Left forelimb (tissue), 1 donor: ENCODE data around the gene GNB1L.

Source experiments
- DNase-seq: peaks from one replicate; pipeline ENCODE4 v3.0.0-alpha.2; 2018; ENCODE audit warnings: low spot score

Gene GNB1L, protein sequence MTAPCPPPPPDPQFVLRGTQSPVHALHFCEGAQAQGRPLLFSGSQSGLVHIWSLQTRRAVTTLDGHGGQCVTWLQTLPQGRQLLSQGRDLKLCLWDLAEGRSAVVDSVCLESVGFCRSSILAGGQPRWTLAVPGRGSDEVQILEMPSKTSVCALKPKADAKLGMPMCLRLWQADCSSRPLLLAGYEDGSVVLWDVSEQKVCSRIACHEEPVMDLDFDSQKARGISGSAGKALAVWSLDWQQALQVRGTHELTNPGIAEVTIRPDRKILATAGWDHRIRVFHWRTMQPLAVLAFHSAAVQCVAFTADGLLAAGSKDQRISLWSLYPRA

DNA sequence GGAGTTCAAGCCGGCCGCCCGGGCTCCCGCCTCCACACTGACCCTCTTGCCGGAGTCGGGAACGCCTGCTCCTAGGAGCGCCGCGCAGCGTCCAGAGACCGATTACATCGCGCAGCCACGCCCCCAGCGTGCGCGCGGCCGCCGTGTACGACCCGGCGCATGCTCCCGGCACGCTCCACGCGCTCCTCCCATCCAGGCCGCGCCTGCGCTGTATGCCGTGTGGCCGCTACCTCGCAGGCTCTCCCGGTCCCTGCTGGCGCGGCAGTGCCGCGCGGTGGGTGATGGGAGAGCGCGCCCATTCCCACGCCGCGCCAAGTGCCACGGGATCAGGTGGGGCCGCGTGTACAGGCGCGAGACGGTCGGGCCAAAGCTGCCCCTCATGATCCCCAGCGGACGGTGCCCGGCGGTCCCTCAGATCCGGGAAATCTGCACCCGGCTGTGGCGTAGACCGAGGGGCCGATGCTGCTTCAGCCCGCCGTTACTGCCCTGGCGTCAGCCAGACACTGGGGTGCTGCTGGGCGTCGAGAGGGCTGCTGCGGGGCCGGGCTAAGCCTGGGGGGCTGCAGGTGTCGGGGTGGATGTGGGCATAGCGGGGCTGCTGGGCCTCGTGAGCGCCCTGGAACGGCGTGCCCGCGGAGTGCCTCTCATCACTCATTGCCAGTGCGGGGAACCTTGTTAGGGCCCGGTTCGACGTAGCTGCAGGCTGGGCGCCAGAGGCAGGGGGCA lies at the start of gene GNB1L, which contains the start of gene RTL10:
Gene GNB1L (minus strand): TSS at position 97 of the 726 bp plus-strand sequence. CDS start 33,519 bp downstream, outside the sequence.
Gene RTL10 (minus strand): TSS at position 97 of the 726 bp plus-strand sequence. CDS start 2,613 bp downstream, outside the sequence.
- peak; percentile 97 for DNase-seq

DNA sequence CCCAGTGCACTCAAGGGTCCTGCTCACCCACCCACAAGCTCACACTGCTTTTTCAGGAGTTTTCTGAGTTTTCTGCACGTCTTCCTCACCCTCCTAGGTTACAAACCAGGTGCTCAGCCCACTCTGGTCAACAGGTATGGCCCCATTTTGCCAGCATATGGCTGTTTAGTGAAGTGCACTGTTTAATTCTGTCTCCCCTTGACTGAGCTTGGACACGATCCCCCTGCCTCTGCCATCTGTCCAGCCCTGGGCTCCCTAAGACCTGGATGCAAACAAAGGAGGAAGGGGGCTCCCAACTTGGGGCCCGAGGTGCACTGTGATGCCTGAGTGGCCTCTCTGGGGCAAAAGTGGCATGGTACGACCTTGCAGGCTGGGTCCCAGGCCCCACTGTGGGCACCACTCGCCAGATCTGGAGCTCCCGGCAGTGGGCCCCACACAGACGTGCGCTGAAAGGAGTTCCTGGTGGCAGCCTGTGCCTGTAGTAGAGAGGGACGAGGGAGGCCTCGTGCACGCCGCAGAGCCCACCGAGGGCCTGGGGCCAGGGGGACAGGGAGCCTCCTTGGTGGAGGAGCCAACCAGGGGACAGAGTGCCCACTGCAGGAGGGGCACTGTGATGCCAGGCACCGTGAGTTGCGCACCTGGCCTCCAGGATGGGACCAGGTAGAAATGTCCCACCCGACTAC lies 49.6 kb upstream of the GNB1L start:
- no peak for DNase-seq

DNA sequence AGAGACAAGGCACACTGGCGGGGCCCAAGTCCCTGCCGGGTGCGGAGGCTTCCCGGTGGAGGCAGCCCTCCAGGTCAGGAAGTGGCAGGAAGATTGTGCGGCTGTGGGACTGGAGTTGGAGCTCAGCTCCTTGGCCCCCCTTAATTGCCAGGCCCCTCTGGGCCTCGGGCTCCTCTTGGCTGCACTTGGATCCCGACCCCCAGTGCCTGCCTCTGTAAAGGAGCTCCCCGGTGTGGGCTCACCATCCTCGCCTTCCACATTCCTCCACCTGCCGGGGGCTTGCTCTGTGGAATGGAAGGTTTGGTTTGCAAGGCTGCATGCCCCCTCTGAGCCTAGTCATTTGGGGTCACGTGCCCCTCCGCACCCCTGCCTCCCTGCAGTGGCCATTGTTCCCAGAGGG lies 48.8 kb upstream of the GNB1L start:
- no peak for DNase-seq

DNA sequence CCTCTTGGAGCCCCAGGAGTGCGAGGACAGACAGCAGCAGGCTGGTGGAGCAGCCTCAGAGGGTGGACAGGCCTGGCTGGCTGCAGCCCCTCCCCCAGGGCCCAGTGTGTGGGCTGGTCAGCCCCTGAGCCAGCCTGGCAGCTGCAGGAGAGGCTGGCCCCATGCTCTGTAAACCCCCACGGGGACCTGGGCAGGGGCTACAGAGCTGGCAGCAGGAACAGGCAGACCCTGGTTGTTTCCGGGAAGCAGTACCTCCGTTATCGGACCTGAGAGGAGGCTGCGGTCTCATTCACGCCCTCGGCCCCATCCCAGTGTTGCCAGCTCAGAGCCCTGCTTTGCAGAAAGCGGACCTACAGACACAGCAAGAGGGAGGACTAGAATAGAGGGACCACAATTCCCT lies 48.4 kb upstream of the GNB1L start:
- DNase-seq = no peak

DNA sequence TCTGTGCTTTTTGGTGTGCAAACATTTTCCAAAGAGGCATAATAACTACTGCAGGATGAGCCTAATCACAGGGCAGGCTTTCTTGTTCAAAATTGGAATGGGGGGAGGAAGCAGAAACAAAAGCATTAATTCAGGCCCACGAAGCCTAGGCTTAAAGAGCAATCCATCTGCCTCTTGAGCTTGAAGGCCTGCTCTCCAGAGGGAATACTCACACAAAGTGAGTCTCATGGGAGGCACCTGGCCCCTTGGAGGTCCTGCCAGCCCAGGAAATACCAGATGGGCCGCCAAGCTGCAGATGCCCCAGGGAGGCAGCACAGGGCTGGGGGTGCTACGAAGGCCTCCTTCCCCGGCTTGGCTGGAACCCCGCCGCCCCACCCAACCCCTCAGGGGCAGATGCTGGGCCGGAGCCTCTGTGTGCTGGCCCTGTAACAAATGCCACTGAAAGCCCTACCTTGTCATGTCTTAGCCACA lies 47.6 kb upstream of the GNB1L start:
- DNase-seq = no peak

DNA sequence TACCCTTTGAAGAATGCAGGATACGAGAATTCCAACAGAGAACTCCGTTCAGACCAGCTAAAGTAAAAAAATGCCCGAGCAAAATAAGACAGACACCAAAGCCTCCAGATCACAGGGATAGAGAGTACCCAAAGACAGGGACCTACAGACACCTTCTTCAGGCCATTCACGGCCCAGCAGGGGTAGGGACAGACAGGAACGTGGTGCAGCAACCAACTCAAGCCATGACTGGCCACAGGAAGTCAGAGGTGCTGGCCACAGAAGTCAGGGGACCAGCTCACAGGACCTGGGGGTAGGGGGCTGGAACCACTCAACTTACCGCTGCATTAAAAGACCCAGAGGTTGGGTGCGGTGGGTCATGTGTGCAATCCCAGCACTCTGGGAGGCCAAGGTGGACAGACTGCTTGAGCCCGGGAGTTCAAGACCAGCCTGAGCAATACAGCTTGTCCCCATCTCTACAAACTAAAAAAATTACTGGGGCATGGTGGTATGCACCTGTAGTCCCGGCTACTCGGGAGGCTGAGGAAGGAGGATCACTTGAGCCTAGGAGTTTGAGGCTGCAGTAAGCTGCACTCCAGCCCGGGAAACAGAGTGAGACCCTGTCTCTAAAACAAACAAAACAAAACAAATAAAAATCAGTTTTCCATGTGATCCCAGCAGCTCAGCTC lies 47.0 kb upstream of the GNB1L start:
- no peak for DNase-seq

DNA sequence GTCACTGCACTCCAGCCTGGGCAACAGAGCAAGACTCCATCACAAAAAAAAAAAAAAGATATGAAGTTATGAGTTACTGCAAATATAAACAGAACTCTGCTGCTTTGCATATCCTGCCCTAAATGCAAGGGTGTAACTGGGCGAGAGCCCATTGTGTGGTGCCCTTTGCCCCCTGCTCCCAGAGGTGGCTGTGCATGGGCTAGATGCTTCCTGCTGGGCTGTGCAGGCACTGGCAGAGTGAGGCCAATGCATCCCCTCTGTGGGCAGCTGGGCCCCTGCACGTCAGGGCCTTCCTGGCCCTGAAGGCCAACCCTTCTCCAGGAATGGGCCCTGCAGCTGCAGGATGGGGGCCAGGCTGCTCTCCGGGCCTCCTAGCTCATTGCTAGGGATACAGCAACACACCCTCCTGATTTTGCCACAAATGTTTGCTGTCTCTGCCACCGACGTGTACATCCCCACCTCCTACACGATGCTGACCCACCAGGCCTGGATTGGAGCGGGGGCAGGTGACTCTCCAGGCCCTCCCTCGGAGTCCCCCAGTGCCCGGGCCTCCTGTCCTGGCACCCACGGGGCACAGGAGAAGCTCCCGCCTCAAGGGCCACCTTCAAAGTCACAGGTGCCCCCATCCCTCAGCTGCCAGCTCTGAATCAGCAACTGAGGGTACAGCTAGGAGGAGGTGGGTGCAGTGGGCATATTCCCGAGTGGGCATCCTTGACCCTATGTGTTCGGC lies 46.2 kb upstream of the GNB1L start:
- DNase-seq = no peak

DNA sequence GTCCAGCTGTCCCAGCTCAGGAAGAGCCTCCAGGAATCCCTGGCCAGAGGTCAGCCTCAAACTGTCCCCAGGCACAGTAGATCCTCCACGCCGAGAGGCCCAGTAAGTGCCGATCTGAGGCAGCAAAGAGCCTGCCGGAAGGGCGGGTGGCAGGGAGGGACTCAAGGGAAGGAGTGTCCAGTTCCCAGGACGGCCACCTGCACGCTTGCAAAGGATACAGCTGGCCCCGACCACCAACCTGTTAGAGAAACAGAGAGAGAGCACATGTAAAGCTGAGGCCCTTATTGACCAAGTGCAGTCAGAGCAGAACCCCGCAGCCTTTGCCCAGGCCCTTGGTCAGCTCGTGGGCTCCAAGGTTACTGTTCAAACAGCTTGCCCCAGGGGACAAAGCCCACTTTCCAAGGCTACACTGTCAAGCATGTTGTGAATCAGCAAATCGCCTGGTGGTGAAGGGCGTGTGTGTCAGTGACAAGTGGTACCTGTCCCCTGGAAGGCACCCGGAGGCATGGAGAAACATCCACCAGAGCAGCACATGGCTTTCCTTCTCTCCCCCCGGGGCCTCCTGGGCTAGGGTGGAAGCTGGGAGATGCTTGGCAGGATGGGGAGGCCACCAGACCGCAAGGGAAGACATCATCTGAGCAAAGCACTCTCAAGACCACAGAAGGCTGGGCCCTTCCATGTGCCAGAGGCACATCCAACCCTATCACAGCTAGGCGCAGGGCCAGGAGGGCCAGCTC lies 44.3 kb upstream of the GNB1L start:
- DNase-seq = no peak

DNA sequence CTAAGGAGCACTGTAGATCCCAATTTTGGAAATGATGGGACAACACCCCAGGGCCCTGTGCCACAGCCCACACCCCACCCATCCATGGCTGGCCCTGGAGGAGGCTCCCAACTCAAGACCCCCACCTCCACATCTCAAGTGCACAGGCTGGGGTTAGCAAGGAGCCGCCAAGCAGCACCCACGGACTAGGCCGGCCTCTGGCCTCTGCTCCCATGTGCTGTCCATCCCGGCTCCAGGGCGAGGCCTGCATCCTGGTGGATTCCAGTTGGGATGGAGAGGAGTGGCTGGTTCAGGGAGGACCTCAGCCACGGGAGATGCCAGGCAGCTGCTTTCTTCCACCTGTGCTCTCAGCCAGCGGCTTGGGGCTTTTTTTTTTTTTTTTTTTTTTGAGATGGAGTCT lies 43.5 kb upstream of the GNB1L start:
- DNase-seq = no peak

DNA sequence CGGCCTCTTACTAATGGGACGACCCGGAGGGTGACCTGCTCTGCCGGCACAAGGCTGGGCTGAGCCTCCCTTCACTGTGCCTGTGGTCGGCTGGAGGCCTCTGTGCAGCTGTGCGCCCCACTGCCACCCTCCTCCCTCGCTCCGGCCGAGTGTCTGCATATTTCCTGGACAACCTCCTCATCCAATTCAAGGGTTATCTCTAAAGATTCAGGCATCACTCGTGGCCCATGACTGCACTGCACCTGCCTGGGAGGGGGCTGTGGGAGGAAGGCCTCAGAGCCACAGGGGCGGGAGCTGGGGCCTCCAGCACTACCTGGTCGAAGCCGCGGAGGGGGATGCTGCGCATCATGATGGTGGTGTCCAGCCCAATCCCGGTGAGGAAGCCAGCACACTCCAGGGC lies 43.1 kb upstream of the GNB1L start:
- DNase-seq = no peak

DNA sequence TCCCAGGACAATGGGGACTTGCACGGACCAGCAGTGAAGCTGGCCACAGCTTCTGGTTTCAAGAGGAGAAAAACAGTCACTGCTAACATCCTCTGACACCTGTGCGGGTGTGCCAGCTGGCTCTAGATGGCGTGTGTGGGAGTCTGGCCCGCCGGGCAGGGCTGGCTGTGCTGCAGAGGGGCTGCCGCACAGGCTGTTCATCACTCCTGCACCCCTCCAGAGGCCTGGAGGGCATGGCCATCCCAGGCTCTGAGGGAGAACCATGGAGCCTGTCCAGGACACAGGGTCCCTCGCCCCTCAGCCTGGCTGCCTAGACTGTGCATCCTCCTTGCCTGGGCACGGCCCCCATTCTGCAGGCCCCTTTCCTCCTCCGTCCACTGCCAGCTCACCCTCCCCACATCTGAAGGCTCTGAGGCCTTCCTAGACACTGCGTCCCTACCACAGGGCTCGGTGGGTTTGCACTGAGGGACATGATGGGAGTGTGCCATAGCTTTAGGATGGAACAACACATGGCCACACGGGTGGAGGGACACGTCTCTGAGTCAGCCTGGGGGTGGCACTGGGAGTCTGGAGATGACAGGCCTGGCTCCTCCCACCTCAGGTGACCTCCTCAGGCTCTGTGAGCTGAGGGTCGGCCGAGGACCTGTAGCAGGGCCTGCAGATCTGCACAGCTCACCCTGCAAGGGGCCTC lies 42.1 kb upstream of the GNB1L start:
- DNase-seq = no peak

DNA sequence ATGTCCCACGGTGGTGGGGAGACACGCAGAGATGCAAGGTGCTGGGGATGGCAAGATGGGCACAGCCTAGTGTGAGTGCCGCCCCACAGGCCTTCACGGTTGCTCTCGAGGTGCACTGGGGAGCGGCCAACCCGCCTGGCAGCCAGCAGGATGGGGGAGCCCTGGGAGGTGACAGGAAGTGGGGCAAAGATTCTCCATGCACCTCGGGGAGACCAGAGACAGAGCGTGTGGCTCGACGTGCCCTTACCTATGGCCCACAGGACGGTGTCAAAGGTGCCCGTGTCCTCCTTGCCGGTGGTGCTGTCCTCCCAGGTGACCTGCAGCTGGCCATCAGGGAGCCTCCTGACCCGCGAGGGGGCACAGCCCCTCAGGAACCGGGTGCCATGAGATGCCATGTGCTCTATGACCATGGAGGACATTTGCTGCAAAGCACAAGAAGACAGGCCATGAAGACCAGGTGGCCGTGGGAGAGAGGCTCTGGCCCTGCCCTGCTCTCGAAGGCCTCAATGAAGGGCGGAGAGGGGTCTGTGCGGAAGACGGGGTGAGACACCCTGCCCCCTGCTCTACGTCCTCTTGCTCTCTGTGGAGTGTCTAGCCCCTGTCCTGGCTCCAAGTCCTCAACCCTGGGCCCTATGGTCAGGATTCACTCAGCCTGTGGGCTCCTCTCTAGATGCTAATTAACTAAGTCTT lies 40.6 kb upstream of the GNB1L start:
- no peak for DNase-seq

DNA sequence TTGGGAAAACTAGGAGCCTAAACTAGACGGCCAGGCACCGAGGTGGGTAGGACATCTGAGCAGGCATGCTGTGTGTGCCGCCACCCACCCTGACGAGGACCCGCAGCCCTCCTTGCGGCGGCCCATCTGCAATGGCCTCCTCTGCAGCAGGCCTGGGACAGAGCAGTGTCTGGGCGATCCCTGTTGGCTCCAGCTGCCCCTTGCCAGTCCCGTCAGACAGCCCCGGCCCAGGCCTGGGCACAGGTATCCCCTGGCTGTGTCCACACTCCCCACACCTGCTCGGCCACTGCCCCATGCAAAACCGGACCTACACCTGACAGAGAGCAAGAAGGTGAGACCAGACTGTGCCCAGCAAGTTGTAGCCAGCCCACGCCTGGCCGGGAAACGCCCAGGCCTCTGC lies 38.7 kb upstream of the GNB1L start:
- DNase-seq = no peak

DNA sequence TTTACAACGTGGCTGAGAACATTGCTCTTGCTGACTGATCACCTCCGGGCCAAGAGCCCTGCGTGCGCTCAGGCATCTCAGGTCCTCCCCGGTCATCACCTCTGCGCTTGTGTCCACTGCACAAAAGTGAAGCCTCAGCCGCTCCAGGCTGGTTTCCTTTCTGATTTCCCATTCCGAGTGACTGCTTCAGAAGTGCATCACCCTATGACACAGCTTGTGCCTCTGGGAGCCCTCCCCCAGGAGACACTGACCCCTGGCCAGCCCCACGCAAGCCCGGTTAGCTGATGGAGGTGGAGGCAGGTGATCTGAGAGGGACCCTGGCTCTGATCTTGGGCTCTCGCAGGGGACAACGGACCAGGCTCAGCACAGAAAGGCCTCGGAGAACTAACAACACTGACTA lies 38.3 kb upstream of the GNB1L start:
- no peak for DNase-seq

DNA sequence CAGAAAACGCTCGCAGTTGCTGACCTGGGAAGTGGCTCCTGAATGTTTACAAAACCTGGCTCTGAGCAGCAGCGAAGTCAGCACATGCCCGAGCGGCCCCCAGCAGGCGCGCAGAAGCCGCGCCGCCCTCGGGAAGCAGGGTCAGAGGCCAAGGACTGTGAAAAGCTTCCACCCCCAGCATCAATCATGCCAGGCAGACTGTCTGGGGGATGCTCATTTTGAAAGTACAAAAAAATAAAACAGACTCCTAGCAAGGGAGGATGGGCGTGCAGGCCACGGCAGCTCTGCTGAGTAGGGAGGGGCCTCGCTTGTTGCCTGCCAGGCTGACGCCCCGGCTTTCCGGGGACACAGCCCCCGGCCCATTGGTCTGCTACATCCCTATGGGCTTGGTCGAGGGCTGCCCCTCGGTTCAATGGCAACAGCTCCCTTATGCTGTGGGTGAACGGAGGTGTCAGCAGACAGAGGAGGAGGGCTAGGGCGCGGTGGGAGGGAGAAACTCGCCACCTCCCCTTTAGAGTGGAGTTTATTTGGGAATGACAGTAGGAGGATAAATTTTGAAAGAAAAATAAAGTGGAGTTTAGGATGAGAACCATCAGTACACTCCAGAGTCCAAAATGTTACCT lies 37.7 kb upstream of the GNB1L start:
- no peak for DNase-seq

DNA sequence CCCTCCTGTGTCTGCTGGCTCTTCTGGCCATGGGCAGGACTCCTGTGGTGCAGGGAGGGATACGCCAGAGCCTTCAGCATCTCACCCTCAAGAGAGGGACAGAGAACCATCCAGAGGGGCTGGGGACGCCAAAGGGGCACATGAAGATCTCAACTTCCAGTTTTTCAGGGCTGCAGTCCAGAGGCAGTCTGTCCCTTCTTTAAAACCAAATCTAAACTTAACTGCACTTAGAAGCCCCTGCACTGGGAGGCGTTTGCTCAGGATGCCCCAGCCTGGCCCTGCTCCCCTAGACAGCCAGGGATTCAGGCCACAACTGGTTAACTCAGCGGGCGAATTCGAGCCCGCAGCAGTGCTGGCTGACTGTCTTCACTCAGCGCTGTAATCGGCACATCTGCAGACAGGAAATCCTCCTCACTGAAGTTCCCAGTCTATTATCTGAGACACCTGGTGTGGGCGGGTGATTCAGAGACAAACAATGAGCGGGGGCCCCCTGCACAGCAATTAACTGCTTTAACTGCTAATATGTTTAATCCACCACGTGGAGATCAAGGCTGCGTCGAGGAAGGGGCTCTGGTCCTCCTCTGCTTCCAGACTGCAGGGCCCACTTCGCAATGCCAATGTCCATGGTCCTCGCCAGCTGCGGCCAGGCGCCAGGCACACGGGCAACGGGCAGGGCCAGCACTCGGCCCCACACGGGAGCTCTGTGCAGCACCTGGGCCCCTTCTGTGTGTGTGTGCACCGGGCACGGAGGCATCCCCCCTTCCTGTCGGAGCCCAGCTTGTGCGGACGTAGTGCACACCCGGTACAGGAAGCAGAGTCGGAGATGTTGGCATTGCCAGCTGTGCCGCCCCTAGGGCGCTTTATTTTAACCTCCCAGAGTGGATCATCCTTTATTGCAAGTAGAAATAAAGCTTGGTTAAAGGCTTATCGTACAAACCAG lies 36.9 kb upstream of the GNB1L start:
- no peak for DNase-seq

DNA sequence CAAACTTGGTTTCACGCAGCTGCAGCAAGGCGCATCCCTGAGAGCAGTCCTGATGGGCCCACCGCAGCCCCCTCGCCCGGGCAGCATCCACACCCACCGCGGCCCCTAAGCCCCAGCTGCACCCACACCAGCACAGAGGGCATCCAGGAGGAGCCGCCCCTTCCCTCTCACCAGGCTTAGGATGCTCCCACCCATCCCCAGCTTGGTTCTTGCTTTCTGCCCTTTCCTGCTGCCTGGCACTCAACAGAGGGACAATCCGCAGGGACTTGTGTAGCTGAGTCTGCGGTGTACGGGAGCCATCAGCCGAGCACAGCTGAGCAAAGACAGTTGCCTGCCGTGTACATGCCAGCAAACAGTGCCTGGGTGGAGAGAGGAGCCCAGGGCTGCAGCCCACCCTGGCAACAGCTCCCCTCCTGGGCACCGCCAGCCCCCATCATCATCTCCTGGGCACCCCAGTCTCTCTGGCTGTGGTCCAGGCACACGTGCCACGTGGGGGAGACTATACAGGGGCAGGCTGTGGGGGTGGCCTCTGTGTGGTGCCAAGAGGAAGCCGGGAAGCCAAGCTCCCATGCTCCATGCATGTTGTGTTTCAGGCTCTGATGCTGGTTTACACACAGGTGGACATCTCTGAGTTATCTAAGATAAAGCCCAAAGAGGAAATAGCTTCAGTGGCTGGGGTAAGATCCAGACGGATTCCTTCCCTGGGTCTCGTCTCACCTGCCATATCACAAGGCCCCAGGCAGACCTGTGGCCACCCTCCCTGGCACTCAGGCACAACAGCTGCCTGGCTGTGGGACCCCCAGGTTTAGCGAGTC lies 36.0 kb upstream of the GNB1L start:
- no peak for DNase-seq
